HG03575 (cell line): Measurements from ENCODE around the gene SMDT1.
A peak's percentile ranks its signal among the peaks of the same experiment; 100 is the strongest.

Experiments used
- ATAC-seq: cut with Tn5 transposase; IDR thresholded peaks from one replicate; pipeline ENCODE4 v1.9.1; 2021; ENCODE audit not compliant: unreplicated experiment, insufficient number of reproducible peaks, low FRiP score; ENCODE audit errors: extremely low read depth

Gene SMDT1

GRCh38 chr22:42079319-42080251 is at the start of gene SMDT1:
Gene SMDT1, plus strand, starts transcription at chr22:42079700. Its CDS starts 69 bp downstream, at chr22:42079769.
- peak; percentile 35 for ATAC-seq

- no peak for ATAC-seq
Measured at GRCh38 chr22:42033263-42034181, 46.0 kb upstream of the SMDT1 start.

- ATAC-seq, result no peak
Measured at GRCh38 chr22:42035256-42035655, 44.2 kb upstream of the SMDT1 start.

GRCh38 chr22:42039271-42039670 is 40.2 kb upstream of the SMDT1 start:
- no peak for ATAC-seq

GRCh38 chr22:42041784-42042183 is 37.7 kb upstream of the SMDT1 start:
- ATAC-seq, result no peak

- ATAC-seq, result no peak
Measured at GRCh38 chr22:42050641-42051180, 28.8 kb upstream of the SMDT1 start.

GRCh38 chr22:42052765-42053164 is 26.7 kb upstream of the SMDT1 start:
- ATAC-seq, result no peak

GRCh38 chr22:42056757-42057511 is 22.6 kb upstream of the SMDT1 start:
- ATAC-seq, result no peak

GRCh38 chr22:42060489-42060888 is 19.0 kb upstream of the SMDT1 start:
- ATAC-seq, result no peak

- ATAC-seq, result no peak
Measured at GRCh38 chr22:42061041-42061440, 18.5 kb upstream of the SMDT1 start.

- no peak for ATAC-seq
Measured at GRCh38 chr22:42062506-42063170, 16.9 kb upstream of the SMDT1 start.

- ATAC-seq, result no peak
Measured at GRCh38 chr22:42064629-42065028, 14.9 kb upstream of the SMDT1 start.

GRCh38 chr22:42065438-42066125 is 13.9 kb upstream of the SMDT1 start:
- ATAC-seq, result no peak

- no peak for ATAC-seq
Measured at GRCh38 chr22:42066126-42066761, 13.3 kb upstream of the SMDT1 start.

- no peak for ATAC-seq
Measured at GRCh38 chr22:42066937-42067336, 12.6 kb upstream of the SMDT1 start.

GRCh38 chr22:42067671-42068251 is 11.7 kb upstream of the SMDT1 start:
- ATAC-seq, result no peak

- ATAC-seq, result no peak
Measured at GRCh38 chr22:42068291-42068690, 11.2 kb upstream of the SMDT1 start.
